Measurements from ENCODE around the gene EEF1E1. TPM values are rescaled to one million over a fixed set of nuclear protein-coding genes. Genes with fewer than 3 reads are reported as not detected.

Gene EEF1E1
- total and polyA plus RNA-seq, 9 of the 15 experiments (the other 6 are each of a cell fraction or from before 2014, with no cell fraction given), result 135 to 1,355 (median 327) TPM

- TF ChIP-seq ZNF347 (CRISPR knock-in tag; IDR thresholded peaks at IDR 0.05; ENCODE audit: low read depth) (no peak), COPS2 (conservative IDR thresholded peaks at IDR 0.05) (no peak), OTX1 (CRISPR knock-in tag; IDR thresholded peaks at IDR 0.05) (no peak), DNMT1 (IDR thresholded peaks at IDR 0.05) (no peak), RAD21 (CRISPR knock-in tag; conservative IDR thresholded peaks at IDR 0.05 in 1 of 2, IDR thresholded peaks at IDR 0.05 in 1 of 2) (no peak), PHF8 (IDR thresholded peaks at IDR 0.05; ENCODE audit: borderline replicate concordance, low read length) (peak; percentile 95), ZNF639 (CRISPR knock-in tag; conservative IDR thresholded peaks at IDR 0.05 in 1 of 2, IDR thresholded peaks at IDR 0.05 in 1 of 2) (no peak), PHB (CRISPR knock-in tag; IDR thresholded peaks at IDR 0.05) (no peak), SUPT5H (IDR thresholded peaks at IDR 0.05) (peak; percentile 92), NR2C2 (CRISPR knock-in tag; IDR thresholded peaks at IDR 0.05) (no peak), NR2C2 (tag; IDR thresholded peaks at IDR 0.05) (peak; percentile 35; the same call in 1 of the 2 replicates), PHB2 (IDR thresholded peaks at IDR 0.05; ENCODE audit: low read depth) (no peak), ZNF224 (CRISPR knock-in tag; IDR thresholded peaks at IDR 0.05) (no peak), SMAD3 (CRISPR knock-in tag; conservative IDR thresholded peaks at IDR 0.05) (no peak), TCF7 (IDR thresholded peaks at IDR 0.05; ENCODE audit: borderline replicate concordance) (no peak), ZNF780A (CRISPR knock-in tag; IDR thresholded peaks at IDR 0.05) (no peak), BRD9 (IDR thresholded peaks at IDR 0.05; ENCODE audit: low read depth, partially characterized antibody) (peak; percentile 45), ZNF695 (CRISPR knock-in tag; IDR thresholded peaks at IDR 0.05) (no peak), ZNF561 (CRISPR knock-in tag; conservative IDR thresholded peaks at IDR 0.05) (no peak), ZNF408 (CRISPR knock-in tag; IDR thresholded peaks at IDR 0.05; ENCODE audit: low read depth) (no peak), ARID4B (CRISPR knock-in tag; IDR thresholded peaks at IDR 0.05) (peak; percentile 84)
Observed at GRCh38 chr6:8102122-8102958, at the start of gene EEF1E1 (continued).
